Effector memory CD8-positive, alpha-beta T cell (primary cell): ENCODE results near the gene SPATA2L.

Experiments used
- ATAC-seq: fragments of 150-1000 bp; cut with Tn5 transposase; replicated peaks from 2 replicates; pipeline ENCODE4 v1.10.0; 2021; ENCODE audit warnings: mild to moderate bottlenecking, moderate library complexity
- DNase-seq, 3 experiments: peaks; one replicate each; pipeline ENCODE4 v3.0.0; 2021
- H3K27ac Mint-ChIP-seq, 2 donors: one replicate each; pipeline ENCODE4 v1.8.0; 2022; ENCODE audit warnings: mild to moderate bottlenecking in 2 of 2, mixed read lengths in 2 of 2, moderate library complexity in 2 of 2
- H3K27me3 Mint-ChIP-seq, 2 donors: one replicate each; pipeline ENCODE4 v1.8.0; 2022; ENCODE audit warnings: mixed read lengths in 2 of 2
- H3K36me3 Mint-ChIP-seq: one replicate; pipeline ENCODE4 v1.8.0; 2022; ENCODE audit warnings: mild to moderate bottlenecking, moderate library complexity, mixed read lengths; ENCODE audit not compliant: insufficient read depth
- H3K4me1 Mint-ChIP-seq, 2 donors: one replicate each; pipeline ENCODE4 v1.8.0; 2022; ENCODE audit warnings: low read depth in 2 of 2, mixed read lengths in 2 of 2
- H3K4me3 Mint-ChIP-seq, 2 donors: one replicate each; pipeline ENCODE4 v1.8.0; 2022; ENCODE audit warnings: mild to moderate bottlenecking in 2 of 2, mixed read lengths in 2 of 2, moderate library complexity in 2 of 2
- H3K9me3 Mint-ChIP-seq, 2 donors: one replicate each; pipeline ENCODE4 v1.8.0; 2022; ENCODE audit warnings: mixed read lengths in 2 of 2

The SPATA2L gene

DNA sequence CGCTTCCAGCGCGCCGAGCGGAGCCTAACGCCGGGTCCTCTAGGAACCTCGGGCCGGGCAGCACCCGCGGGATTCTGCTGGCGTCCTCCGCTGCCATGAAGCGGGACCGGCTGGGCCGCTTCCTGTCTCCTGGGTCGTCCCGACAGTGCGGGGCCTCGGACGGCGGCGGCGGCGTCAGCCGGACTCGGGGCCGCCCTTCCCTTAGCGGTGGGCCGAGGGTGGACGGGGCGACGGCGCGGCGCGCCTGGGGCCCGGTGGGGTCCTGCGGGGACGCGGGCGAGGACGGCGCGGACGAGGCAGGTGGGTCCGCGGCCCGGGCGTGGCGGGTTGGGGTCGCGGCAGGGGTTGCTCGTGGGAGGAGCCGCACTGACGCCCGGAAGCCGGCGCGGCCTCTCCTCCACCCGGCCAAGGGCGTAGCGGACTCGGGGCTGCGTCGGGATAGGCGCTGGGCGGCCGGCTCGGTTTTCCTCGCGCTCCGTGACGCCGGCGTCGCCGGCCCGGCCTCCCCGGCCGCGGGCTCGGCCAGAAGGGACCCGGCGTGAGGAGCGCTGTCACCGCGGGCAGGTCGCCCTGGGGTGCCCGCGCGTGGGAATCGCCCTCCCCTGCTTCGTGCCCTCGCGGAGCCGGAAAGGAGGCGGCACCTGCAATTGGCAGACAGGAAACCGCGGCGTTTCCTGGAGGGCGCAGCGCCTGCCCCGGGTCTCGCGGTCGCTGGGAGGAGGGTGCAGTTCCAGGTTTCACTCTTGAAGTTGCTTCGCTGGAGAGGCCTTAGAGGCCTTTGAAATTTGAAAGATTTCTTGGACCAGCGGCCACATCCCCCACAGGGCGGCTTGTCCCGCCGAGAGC lies 20.3 kb upstream of the SPATA2L start:
- peak overlapping the region; percentile 96 to 98 for H3K27ac Mint-ChIP-seq
- peak overlapping the region; percentile 87 to 93 for H3K4me3 Mint-ChIP-seq
- DNase-seq (peak; percentile 89 to 92 (median 91)), ATAC-seq (peak; percentile 55)
- no peaks in the 10 kb centered on the region for H3K9me3 Mint-ChIP-seq
- H3K27me3 Mint-ChIP-seq, result no peaks in the 10 kb centered on the region
- H3K36me3 Mint-ChIP-seq, result peaks cover 76% of the 10 kb centered on the region
- H3K4me1 Mint-ChIP-seq, result peaks cover 15 to 31% of the 10 kb centered on the region in 2 donors

DNA sequence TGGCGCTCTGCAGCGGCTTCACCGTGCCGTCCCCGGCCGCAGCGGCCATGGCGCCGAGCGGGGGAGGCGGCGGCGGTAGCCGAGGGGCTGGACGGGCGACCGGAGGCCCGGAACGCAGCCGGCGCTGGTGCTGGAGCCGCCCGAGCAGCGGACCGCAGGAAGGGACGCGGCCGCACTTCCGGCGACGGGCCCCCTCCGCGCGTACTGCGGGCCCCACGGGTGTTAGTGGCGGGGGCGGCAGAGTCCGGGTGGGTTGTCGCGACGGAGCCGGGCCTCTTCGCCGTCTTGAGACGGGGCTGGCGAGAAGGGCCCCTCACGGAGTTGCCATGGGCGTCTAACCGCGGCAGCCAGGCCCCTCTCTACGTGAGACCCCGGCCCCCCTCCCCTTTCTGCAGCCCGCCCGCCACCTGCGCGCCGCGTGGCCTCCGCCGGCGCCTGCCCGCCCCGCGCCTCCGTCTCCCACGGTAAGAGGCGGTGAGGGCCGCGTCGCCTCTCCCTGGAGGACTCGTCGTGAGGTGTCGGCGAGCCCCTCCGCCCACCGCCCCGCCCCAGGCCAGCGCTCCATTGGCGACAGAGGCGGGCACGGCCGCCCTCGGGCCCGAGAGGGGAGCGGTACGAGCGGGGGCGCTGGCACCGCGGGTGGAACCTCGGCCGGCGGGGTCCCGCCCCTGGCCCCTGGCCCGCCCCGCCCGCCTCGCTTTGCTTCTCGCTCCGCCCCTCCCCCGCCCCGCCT lies 19.5 kb upstream of the SPATA2L start, which contains the start of the genes VPS9D1 and ZNF276:
TSS of gene VPS9D1 (minus strand) at position 86 of the 733 bp plus-strand sequence. CDS start at position 49, 37 bp downstream.
TSS of gene ZNF276 (plus strand) at position 725 of the 733 bp plus-strand sequence. CDS start 104 bp downstream, outside the sequence.
- peaks cover 68% of the 10 kb centered on the region for H3K36me3 Mint-ChIP-seq
- DNase-seq (peak; percentile 76 to 78 (median 78)), ATAC-seq (peak; percentile 39)
- no peaks in the 10 kb centered on the region for H3K9me3 Mint-ChIP-seq
- peaks cover 14 to 31% of the 10 kb centered on the region in 2 donors for H3K4me1 Mint-ChIP-seq
- H3K27ac Mint-ChIP-seq, result peak within 1 kb of the TSS; percentile 96 to 98
- H3K27me3 Mint-ChIP-seq, result no peaks in the 10 kb centered on the region
- peak within 1 kb of the TSS; percentile 87 to 93 for H3K4me3 Mint-ChIP-seq

DNA sequence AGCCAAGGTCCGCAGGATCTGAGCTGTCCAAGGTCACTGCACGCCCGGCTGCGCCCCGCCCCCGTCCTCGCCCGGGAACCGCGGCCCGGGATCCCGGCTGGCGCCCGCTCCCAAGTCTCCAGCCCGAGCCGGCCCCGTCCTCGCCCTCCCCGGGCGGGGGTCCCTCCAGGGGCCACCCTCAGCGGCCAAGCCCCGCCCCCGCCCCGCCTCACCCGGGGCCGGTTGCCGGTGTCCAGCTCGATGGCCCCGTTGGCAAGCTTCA lies 19.0 kb upstream of the SPATA2L start:
- Mint-ChIP-seq H3K36me3 (peaks cover 63% of the 10 kb centered on the region), H3K27me3 (no peaks in the 10 kb centered on the region), H3K4me3 (peak overlapping the region; percentile 66 to 71), H3K27ac (peak overlapping the region; percentile 70 to 96), H3K9me3 (no peaks in the 10 kb centered on the region), H3K4me1 (peaks cover 14 to 31% of the 10 kb centered on the region in 2 donors)
- no peak for DNase-seq
- ATAC-seq, result no peak

DNA sequence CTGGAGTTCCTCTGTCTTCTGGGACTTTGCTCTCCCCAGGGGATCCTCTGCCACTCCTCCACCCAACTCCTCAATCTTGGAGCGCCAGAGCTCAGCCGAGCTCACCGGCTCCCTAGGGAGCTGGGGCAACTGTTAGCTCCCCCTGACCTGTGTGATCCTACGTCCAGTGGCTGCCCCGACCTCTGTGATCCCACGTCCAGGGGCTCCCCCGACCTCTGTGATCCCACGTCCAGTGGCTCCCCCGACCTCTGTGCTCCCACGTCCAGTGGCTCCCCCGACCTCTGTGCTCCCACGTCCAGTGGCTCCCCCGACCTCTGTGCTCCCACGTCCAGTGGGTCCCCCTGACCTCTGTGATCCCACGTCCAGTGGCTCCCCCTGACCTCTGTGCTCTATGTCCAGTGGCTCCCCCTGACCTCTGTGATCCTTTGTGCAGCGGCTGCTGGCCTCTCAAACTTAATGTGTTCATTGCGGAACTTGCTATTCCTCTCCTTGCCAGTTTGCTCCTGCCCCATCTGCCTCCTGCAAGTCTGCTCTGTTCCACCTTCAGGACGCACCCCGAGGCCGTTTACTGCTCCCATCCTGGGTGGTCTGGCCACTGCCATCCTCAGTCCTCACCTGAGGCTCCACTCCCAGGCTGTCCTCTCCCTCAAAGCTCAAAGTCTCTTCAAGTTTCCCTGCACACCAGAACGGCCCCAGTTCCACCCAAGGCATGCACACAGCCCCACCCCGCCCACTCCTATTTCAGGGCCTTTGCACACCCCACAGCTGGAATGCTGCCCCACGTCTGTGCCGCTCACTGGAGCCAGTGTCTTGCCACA lies 16.4 kb upstream of the SPATA2L start:
- H3K9me3 Mint-ChIP-seq, result no peaks in the 10 kb centered on the region
- H3K4me1 Mint-ChIP-seq, result peaks cover 4 to 16% of the 10 kb centered on the region in 2 donors
- DNase-seq, result no peak
- ATAC-seq, result no peak
- peak overlapping the region in 1 of 2 donors; percentile 87 for H3K27ac Mint-ChIP-seq
- H3K4me3 Mint-ChIP-seq, result no peak overlapping the region
- peaks cover 38% of the 10 kb centered on the region for H3K36me3 Mint-ChIP-seq
- H3K27me3 Mint-ChIP-seq, result no peaks in the 10 kb centered on the region

DNA sequence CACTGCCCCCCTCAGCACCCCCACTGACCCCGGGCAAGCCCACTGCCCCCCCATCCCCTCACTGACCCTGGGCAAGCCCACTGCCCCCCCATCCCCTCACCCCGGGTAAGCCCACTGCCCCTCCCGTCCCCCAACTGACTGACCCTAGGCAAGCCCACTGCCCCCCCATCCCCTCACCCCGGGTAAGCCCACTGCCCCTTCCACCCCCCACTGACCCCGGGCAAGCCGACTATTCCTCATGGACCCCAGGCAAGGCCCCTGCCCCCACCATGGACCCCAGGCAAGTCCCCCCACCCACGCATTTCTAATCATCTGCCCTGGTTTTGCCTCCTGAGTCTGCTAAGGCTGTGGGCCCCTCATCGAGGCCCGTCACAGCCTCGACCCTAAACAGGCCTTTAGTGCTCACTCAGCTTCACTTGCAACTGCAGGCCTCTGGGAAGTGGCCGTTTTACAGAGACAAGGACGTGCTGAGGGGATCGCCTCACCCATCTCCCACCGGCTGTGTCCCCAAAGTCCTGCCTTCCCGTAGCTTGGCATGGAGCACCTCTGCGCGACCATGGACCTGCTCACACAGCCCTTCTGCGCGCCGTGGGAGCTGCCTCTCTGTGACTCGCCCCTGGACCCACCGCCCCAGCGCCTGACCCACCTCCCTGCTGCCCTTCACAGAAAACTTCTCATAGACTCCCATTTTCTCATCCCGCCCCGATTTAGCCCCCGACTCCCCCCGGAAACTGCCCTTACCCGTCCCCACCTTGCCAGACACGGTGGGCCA lies 15.6 kb upstream of the SPATA2L start:
- no peaks in the 10 kb centered on the region for H3K9me3 Mint-ChIP-seq
- ATAC-seq, result no peak
- H3K27me3 Mint-ChIP-seq, result no peaks in the 10 kb centered on the region
- H3K36me3 Mint-ChIP-seq, result peaks cover 30% of the 10 kb centered on the region
- DNase-seq, result no peak
- H3K4me1 Mint-ChIP-seq, result peaks cover 0 to 10% of the 10 kb centered on the region in 2 donors
- H3K27ac Mint-ChIP-seq, result no peak overlapping the region
- H3K4me3 Mint-ChIP-seq, result no peak overlapping the region

DNA sequence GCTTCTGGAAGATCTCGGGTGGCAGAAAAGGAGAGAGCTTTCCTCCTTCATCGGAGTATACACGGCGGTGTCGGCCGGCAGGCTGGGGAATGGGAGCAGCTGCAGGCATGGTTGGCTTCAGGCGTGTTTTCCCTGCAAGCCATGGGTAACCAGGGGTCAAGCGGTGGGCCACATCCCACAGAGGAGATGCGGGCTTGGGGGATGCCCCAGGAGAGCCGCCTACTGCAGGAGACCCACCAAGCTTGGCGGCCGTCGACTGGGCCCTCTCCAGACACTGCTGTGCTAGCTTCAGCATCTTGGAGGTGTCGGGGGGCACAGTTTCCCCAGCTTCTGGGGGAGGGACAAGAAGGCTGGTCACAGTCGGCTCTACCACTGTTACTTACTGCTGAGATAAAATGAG lies 15.0 kb upstream of the SPATA2L start:
- H3K4me3 Mint-ChIP-seq, result no peak overlapping the region
- no peaks in the 10 kb centered on the region for H3K9me3 Mint-ChIP-seq
- no peaks in the 10 kb centered on the region for H3K27me3 Mint-ChIP-seq
- DNase-seq, result no peak
- H3K27ac Mint-ChIP-seq, result no peak overlapping the region
- ATAC-seq, result no peak
- H3K4me1 Mint-ChIP-seq, result peaks cover 0 to 10% of the 10 kb centered on the region in 2 donors
- peaks cover 26% of the 10 kb centered on the region for H3K36me3 Mint-ChIP-seq

DNA sequence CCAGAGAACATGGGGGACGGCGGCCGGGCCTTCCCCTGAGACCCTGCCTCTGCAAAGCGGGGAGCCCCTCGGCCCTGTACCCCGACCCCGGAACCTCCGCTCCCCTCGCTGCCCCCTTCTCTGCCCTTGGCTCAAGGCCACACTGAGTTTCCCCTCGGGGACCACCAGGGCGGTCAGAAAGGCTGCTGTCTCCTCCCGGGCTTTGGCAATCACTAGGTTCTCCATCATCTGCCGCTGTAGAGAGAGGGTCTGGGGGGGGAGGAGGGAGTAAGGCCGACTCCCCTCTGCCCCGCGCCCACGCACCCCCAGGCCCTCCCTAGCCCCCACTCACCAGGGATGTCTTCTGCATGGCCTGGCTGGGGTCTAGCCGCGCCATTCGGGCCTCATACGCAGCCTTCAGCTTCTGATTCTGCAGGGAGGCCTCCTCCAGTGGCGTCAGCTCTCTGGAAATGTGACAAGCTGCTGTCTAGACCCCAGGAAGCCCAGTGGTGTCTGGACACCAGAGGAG lies 10.8 kb upstream of the SPATA2L start:
- peak overlapping the region; percentile 54 to 60 for H3K4me3 Mint-ChIP-seq
- DNase-seq (no peak), ATAC-seq (no peak)
- H3K36me3 Mint-ChIP-seq, result peaks cover 2% of the 10 kb centered on the region
- H3K9me3 Mint-ChIP-seq, result no peaks in the 10 kb centered on the region
- peaks cover 0 to 2% of the 10 kb centered on the region in 2 donors for H3K4me1 Mint-ChIP-seq
- no peak overlapping the region for H3K27ac Mint-ChIP-seq
- H3K27me3 Mint-ChIP-seq, result no peaks in the 10 kb centered on the region

DNA sequence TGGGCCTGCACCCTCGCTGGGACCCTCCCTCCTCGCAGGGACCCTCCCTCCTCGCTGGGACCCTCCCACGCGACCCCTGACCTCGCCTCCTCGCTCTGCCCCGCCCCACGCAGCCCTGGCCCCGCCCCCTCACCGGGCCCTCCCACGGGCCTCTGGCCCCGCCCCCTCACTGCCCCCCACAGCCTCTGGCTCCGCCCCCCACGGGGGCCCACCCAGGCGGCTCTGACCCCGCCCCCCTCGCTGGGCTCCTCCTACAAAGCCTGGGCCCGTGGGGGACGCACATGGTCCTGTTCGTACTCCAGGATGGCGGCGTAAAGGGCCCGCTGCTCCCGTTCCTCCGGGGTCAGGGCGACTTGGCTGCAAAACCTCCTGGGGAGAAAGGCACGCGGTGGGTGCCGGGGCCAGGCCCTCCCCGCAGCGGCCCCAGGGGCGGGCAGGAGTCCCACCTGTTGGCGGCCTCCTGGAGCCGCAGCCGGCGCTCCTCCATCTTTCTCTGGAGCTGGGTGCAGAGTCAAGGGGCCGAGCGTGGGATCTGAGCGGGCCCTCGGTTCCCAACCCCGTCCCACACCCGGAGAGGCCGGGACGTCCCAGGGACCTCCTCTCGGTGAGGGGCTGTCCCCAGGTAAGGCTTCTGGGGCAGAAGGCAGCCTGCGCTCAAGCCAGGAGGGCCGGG lies 10.2 kb upstream of the SPATA2L start:
- Mint-ChIP-seq H3K36me3 (no peaks in the 10 kb centered on the region), H3K4me3 (peak overlapping the region; percentile 54 to 60), H3K27me3 (no peaks in the 10 kb centered on the region), H3K9me3 (no peaks in the 10 kb centered on the region), H3K27ac (no peak overlapping the region), H3K4me1 (no peaks in the 10 kb centered on the region)
- ATAC-seq (peak; percentile 89), DNase-seq (peak; percentile 57 to 78 (median 63))

DNA sequence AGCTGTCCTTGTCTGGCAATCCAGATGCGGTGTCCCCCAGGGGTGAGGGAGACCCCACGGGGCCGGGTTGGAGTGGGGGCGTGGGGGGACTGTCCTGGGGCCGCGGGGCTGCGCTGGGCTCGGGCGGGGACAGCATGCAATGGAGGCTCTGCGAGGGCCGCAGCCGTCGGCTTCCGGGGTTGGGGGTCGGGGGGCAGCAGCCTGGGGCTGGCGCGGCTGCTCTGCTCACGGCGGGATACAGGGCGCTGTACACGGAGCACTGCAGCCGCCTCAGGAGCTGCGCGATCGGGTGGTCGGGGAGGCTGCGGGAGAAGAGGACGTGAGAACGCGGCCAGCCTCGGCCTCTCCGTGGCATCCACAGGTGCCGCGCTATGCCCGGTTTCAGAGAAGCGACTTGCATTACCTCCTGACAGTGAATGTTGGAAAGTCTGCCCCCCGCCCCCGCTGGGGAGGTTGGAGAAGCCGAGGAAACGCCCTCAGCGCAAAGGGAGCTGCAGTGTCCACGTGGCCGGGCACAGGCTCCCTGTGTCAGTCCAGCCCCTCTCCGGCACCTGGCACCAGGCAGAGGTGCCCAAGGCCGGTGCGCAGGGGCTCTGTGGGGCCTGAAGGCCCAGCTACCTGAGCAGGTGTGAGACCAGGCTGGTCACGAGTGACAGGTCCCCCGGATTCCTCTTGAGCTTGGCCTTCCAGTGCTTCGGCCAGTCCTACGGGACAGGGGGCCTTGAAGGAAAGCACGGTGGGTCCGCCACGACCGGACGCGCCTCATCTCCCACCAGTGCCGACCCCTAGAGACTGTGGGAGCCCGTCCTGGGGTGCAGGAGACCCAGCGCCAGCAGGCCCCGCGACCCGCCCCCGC lies 9.4 kb upstream of the SPATA2L start:
- ATAC-seq (no peak), DNase-seq (no peak)
- no peaks in the 10 kb centered on the region for H3K27me3 Mint-ChIP-seq
- no peaks in the 10 kb centered on the region for H3K9me3 Mint-ChIP-seq
- H3K4me3 Mint-ChIP-seq, result no peak overlapping the region
- no peaks in the 10 kb centered on the region for H3K36me3 Mint-ChIP-seq
- H3K4me1 Mint-ChIP-seq, result peaks cover 2 to 5% of the 10 kb centered on the region in 2 donors
- H3K27ac Mint-ChIP-seq, result no peak overlapping the region

DNA sequence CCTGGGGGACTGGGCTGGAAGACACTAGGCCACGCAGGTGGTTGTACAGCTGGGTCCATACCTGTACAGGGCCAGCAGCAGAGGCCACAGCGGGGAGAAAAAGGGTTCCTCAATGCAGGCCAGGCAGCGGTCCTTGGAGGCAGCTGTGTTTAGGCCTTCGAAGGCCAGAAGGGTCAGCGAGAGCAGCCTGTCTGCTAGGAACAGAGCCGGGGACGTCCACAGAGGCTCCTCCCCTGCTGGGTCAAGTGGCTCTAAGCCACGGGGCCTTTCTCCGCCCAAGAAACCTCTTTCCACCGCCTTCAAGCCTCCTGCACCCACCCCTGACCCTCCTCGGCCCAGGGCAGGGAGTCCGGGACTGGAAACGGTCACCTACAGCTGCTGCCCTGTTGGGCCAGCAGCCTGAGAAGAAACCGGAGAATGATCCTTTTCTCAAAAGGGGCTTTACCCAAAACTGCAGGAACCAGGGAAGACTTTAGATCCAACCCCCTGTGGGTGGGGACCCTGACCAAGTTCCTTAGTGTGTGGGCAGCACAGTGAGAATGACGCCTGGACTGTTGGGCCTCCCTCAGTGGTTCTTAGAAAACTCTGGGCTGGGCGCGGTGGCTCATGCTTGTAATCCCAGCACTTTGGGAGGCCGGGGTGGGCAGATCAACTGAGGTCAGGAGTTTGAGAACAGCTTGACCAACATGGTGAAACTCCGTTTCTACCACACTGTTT lies 8.4 kb upstream of the SPATA2L start:
- Mint-ChIP-seq H3K27ac (no peak overlapping the region), H3K4me3 (peak overlapping the region; percentile 38 to 41), H3K4me1 (peaks cover 5 to 8% of the 10 kb centered on the region in 2 donors), H3K27me3 (no peaks in the 10 kb centered on the region), H3K36me3 (no peaks in the 10 kb centered on the region), H3K9me3 (no peaks in the 10 kb centered on the region)
- no peak for DNase-seq
- ATAC-seq, result no peak

DNA sequence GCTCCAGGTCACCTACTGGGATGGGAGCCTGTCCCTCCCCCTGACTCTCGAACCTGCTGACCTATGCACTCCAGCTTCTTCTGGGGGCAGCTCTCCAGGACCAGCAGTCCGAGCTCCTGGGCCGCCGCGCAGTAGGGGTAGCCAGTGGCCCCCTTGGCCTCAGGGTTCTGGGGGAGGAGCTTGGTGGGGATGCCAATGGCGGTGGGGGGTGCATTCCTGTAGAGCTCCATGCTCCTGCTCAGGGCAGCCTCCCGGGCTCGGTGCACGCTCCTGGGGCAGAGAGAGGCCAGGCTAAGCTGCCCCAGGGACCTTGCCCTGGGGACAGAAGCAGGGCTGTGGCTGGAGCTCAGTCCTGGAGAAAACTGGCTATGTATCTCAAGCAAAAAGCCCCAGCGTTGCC lies 7.7 kb upstream of the SPATA2L start:
- H3K4me1 Mint-ChIP-seq, result peaks cover 5 to 8% of the 10 kb centered on the region in 2 donors
- H3K36me3 Mint-ChIP-seq, result peaks cover 3% of the 10 kb centered on the region
- no peak overlapping the region for H3K4me3 Mint-ChIP-seq
- H3K27me3 Mint-ChIP-seq, result no peaks in the 10 kb centered on the region
- DNase-seq (no peak), ATAC-seq (no peak)
- no peak overlapping the region for H3K27ac Mint-ChIP-seq
- no peaks in the 10 kb centered on the region for H3K9me3 Mint-ChIP-seq
